IMR-90 (cell line): ENCODE results near the gene DENND1A. TPM values are rescaled to one million over a fixed set of nuclear protein-coding genes. Genes with fewer than 3 reads are reported as not detected.

Source experiments
- ATAC-seq: fragments of 200-7000 bp; cut with Tn5 transposase; 2 replicates; pipeline ENCODE4 v1.9.1; 2020; ENCODE audit warnings: low read depth, mild to moderate bottlenecking, moderate library complexity
- BruUV-seq: library from RNA; stranded (reverse); fragments of 400-500 nt; replicated peaks from 2 replicates; lab custom pipeline; 2021; lab: Mats Ljungman, UMichigan
- CTCF ChIA-PET: fragments of 300-600 bp; formaldehyde crosslinking; extraction: SDS; loops from one replicate; lab custom pipeline; 2021; ENCODE audit warnings: antibody characterized with exemption; lab: Yijun Ruan, JAX
- POLR2A ChIA-PET: fragments of 300-600 bp; sonication (Branson Sonifier 250); formaldehyde crosslinking; loops from one replicate; lab custom pipeline; 2022; ENCODE audit warnings: antibody characterized with exemption; ENCODE audit not compliant: unreplicated experiment; lab: Charles Lee
- DNase-seq: peaks from one replicate; pipeline ENCODE4 v3.0.0; 2013
- H2AFZ ChIP-seq: replicated peaks from 2 replicates; pipeline ENCODE3; 2013; ENCODE audit warnings: low read length, mild to moderate bottlenecking; ENCODE audit not compliant: poor library complexity
- H2AK5ac ChIP-seq: 2 replicates; pipeline ENCODE4 v1.6.1; 2013; ENCODE audit warnings: low read depth, low read length, inconsistent platforms
- H2AK9ac ChIP-seq: replicated peaks from 2 replicates; pipeline ENCODE3; 2013; ENCODE audit warnings: mild to moderate bottlenecking, low read depth, low read length, moderate library complexity; ENCODE audit not compliant: poor library complexity
- H2BK120ac ChIP-seq: 2 replicates; pipeline ENCODE4 v1.6.1; 2013; ENCODE audit warnings: low read depth, low read length, inconsistent platforms
- H2BK15ac ChIP-seq: 3 replicates; pipeline ENCODE4 v1.6.1; 2013; ENCODE audit warnings: low read depth, low read length, inconsistent platforms
- H2BK20ac ChIP-seq: 2 replicates; pipeline ENCODE4 v1.6.1; 2013; ENCODE audit warnings: low read depth, mild to moderate bottlenecking, inconsistent platforms, low read length, moderate library complexity
- H2BK5ac ChIP-seq: 2 replicates; pipeline ENCODE4 v1.6.1; 2013; ENCODE audit warnings: mild to moderate bottlenecking, low read depth, low read length, inconsistent platforms; ENCODE audit not compliant: poor library complexity, severe bottlenecking
- H3K14ac ChIP-seq: replicated peaks from 2 replicates; pipeline ENCODE4 v1.6.1; 2013; ENCODE audit warnings: low read depth, low read length, inconsistent platforms
- H3K18ac ChIP-seq: 2 replicates; pipeline ENCODE4 v1.6.1; 2013; ENCODE audit warnings: low read depth, low read length, control low read depth
- H3K23ac ChIP-seq: 2 replicates; pipeline ENCODE4 v1.6.1; 2013; ENCODE audit warnings: low read depth, low read length, inconsistent platforms
- H3K27ac ChIP-seq: 2 replicates; pipeline ENCODE4 v1.5.1; 2013; ENCODE audit warnings: mild to moderate bottlenecking, control low read depth, low read length; ENCODE audit not compliant: insufficient read depth
- H3K27me3 ChIP-seq: 2 replicates; pipeline ENCODE4 v1.6.1; 2013; ENCODE audit warnings: low read length; ENCODE audit not compliant: control insufficient read depth, insufficient read depth
- H3K36me3 ChIP-seq: 2 replicates; pipeline ENCODE4 v1.6.1; 2013; ENCODE audit warnings: low read length, mixed read lengths; ENCODE audit not compliant: control insufficient read depth, insufficient read depth
- H3K4ac ChIP-seq: 2 replicates; pipeline ENCODE4 v1.6.1; 2013; ENCODE audit warnings: low read depth, low read length, inconsistent platforms
- H3K4me1 ChIP-seq: 2 replicates; pipeline ENCODE4 v1.6.1; 2013; ENCODE audit warnings: low read length, mixed read lengths; ENCODE audit not compliant: control insufficient read depth, insufficient read depth
- H3K4me2 ChIP-seq: 2 replicates; pipeline ENCODE4 v1.6.1; 2013; ENCODE audit warnings: low read depth, mild to moderate bottlenecking, control low read depth, low read length, moderate library complexity
- H3K4me3 ChIP-seq: 2 replicates; pipeline ENCODE4 v1.5.1; 2013; ENCODE audit warnings: low read depth, mild to moderate bottlenecking, control low read depth, low read length, moderate library complexity; ENCODE audit not compliant: insufficient read depth
- H3K56ac ChIP-seq: 2 replicates; pipeline ENCODE4 v1.6.1; 2013; ENCODE audit warnings: low read length, inconsistent platforms; ENCODE audit not compliant: insufficient read depth; ENCODE audit errors: extremely low read depth
- H3K79me1 ChIP-seq, 2 experiments: 2 replicates each; pipeline ENCODE4 v1.6.1; 2013; ENCODE audit warnings: low read length in 2 of 2, inconsistent platforms in 1 of 2, low read depth in 1 of 2
- H3K9ac ChIP-seq: 2 replicates; pipeline ENCODE4 v1.6.1; 2013; ENCODE audit warnings: low read depth, low read length, control low read depth
- H3K9me1 ChIP-seq: 2 replicates; pipeline ENCODE4 v1.6.1; 2013; ENCODE audit warnings: low read length, inconsistent platforms; ENCODE audit not compliant: insufficient read depth
- H3K9me3 ChIP-seq: 2 replicates; pipeline ENCODE4 v1.6.1; 2013; ENCODE audit warnings: low read length; ENCODE audit not compliant: control insufficient read depth, insufficient read depth
- H4K20me1 ChIP-seq: 2 replicates; pipeline ENCODE4 v1.6.1; 2013; ENCODE audit warnings: low read length, inconsistent platforms; ENCODE audit not compliant: insufficient read depth
- H4K5ac ChIP-seq: 2 replicates; pipeline ENCODE4 v1.6.1; 2013; ENCODE audit warnings: mild to moderate bottlenecking, low read depth, low read length, control low read depth
- H4K8ac ChIP-seq, 2 experiments: 2 replicates each; pipeline ENCODE4 v1.6.1; 2013; ENCODE audit warnings: low read depth in 2 of 2, low read length in 2 of 2, control low read depth in 1 of 2, inconsistent platforms in 1 of 2
- H4K91ac ChIP-seq: 2 replicates; pipeline ENCODE4 v1.6.1; 2013; ENCODE audit warnings: low read depth, low read length, inconsistent platforms; ENCODE audit not compliant: insufficient read depth
- BHLHE40 ChIP-seq: fragments of 150-350 bp; IDR thresholded peaks from 2 replicates; pipeline ENCODE4 v1.6.1; 2016; ENCODE audit warnings: mild to moderate bottlenecking, low read depth, low read length
- CEBPB ChIP-seq: IDR thresholded peaks from 2 replicates; pipeline ENCODE4 v1.6.1; 2012; ENCODE audit warnings: low read depth, low read length, improper control_type of control experiment
- CHD1 ChIP-seq: IDR thresholded peaks from 2 replicates; pipeline ENCODE4 v1.6.1; 2012; ENCODE audit warnings: low read depth, low read length, improper control_type of control experiment
- MAZ ChIP-seq: IDR thresholded peaks from 2 replicates; pipeline ENCODE4 v1.6.1; 2012; ENCODE audit warnings: low read depth, mild to moderate bottlenecking, low read length, improper control_type of control experiment, moderate library complexity, borderline replicate concordance
- MXI1 ChIP-seq: IDR thresholded peaks from 2 replicates; pipeline ENCODE4 v1.6.1; 2012; ENCODE audit warnings: low read depth, mild to moderate bottlenecking, low read length, moderate library complexity, borderline replicate concordance
- NFE2L2 ChIP-seq: fragments of 150-350 bp; IDR thresholded peaks from 2 replicates; pipeline ENCODE4 v1.6.1; 2016; ENCODE audit warnings: low read depth, mild to moderate bottlenecking, low read length
- POLR2A ChIP-seq: IDR thresholded peaks from 2 replicates; pipeline ENCODE4 v1.6.1; 2012; ENCODE audit warnings: mild to moderate bottlenecking, low read depth, low read length
- RAD21 ChIP-seq: IDR thresholded peaks from 2 replicates; pipeline ENCODE4 v1.6.1; 2012; ENCODE audit warnings: low read length, improper control_type of control experiment
- RCOR1 ChIP-seq: IDR thresholded peaks from 2 replicates; pipeline ENCODE4 v1.6.1; 2012; ENCODE audit warnings: mild to moderate bottlenecking, low read length, improper control_type of control experiment; ENCODE audit not compliant: insufficient replicate concordance
- RFX5 ChIP-seq: IDR thresholded peaks from 2 replicates; pipeline ENCODE4 v1.8.0; 2012; ENCODE audit warnings: low read depth, mild to moderate bottlenecking, low read length, moderate library complexity
- SMC3 ChIP-seq: fragments of 150-350 bp; IDR thresholded peaks from 2 replicates; pipeline ENCODE4 v1.6.1; 2016; ENCODE audit warnings: low read depth, mild to moderate bottlenecking, antibody characterized with exemption, low read length, moderate library complexity
- WGBS, 2 experiments: methylation state at CpG; one replicate each; pipeline versions ENCODE4 v1.1.5 to v1.1.7; 2013; ENCODE audit warnings: missing lambda C conversion rate in 2 of 2; ENCODE audit not compliant: insufficient read length in 1 of 2; ENCODE audit errors: extremely low coverage in 2 of 2; 5-methylcytosine and 5-hydroxymethylcytosine counted together
- dilution Hi-C: fragments of 300-500 bp; cut with HindIII; formaldehyde crosslinking; loops from one replicate; pipeline ENCODE4 v1.14.3; 2018; ENCODE audit warnings: low sequenced_read_pairs; ENCODE audit not compliant: unreplicated experiment
- in situ Hi-C: fragments of 300-500 bp; cut with MboI; formaldehyde crosslinking; loops from 3 replicates; pipeline ENCODE4 v1.14.3; 2019; ENCODE audit warnings: low sequenced_read_pairs, inconsistent platforms, mixed read lengths
- intact Hi-C: fragments of 100-400 bp; cut with micrococcal nuclease; formaldehyde crosslinking; loops from 2 replicates; pipeline ENCODE4 v1.10.0; 2022
- polyA plus RNA-seq, 3 experiments: library from polyadenylated mRNA; depleted of rRNA; stranded (reverse); fragments of >200 nt; gene quantifications; 2 replicates each; pipeline ENCODE4 v1.2.3, GENCODE V29; 2012; ENCODE audit warnings: low replicate concordance in 1 of 3
- total RNA-seq: library from RNA; depleted of rRNA; stranded (reverse); fragments of >200 nt; gene quantifications from 2 replicates; pipeline ENCODE4 v1.2.3, GENCODE V29; 2012
- TF ChIP-seq, protein P1 (sequence below): fragments of 150-350 bp; IDR thresholded peaks from 2 replicates; pipeline ENCODE4 v1.6.1; 2016; ENCODE audit warnings: low read depth, mild to moderate bottlenecking, low read length, moderate library complexity, borderline replicate concordance
- TF ChIP-seq, protein P2 (sequence below): conservative IDR thresholded peaks from 2 replicates; pipeline ENCODE4 v1.5.1; 2012; ENCODE audit warnings: mild to moderate bottlenecking, low read depth, low read length, improper control_type of control experiment
- TF ChIP-seq, protein P3 (sequence below): fragments of 150-350 bp; IDR thresholded peaks from 2 replicates; pipeline ENCODE4 v1.6.1; 2017; ENCODE audit warnings: mild to moderate bottlenecking, antibody characterized with exemption, low read length, low read depth

Gene DENND1A
- total and polyA plus RNA-seq, 2 of the 4 experiments (the other 2 are of a cell fraction): 21.4 to 27.6 TPM

DNA sequence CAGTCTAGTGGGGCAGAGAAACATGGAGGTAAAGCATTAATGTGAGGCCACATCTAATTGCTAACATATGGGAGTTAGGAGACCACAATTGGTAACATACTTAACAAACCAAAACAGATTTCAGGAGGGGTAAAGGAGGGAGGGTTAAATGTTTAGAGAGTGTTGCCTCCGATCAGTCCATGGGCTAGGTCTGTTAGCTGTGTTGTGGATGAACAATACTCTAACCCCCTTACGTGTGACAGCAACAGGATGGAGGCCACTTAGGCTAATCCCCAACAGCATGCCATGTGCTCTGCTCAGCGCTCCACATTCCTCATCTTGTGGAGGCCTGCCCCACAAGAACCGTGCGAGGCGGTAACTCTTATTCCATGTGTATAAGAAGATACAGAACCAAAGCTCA, 406.9 kb downstream of the DENND1A start:
- POLR2A ChIA-PET: no interaction called here

More for the DNA sequence above, 406.9 kb downstream of the DENND1A start:
- H3K4ac ChIP-seq: no peak overlapping the region
- H2BK120ac ChIP-seq: no peak overlapping the region
- DNase-seq (no peak), ATAC-seq (no peak)
- no peak overlapping the region for H4K91ac ChIP-seq
- no peak overlapping the region for H2BK5ac ChIP-seq
- BruUV-seq: no TSS peak
- no peaks in the 10 kb centered on the region for H3K36me3 ChIP-seq
- H3K9ac ChIP-seq: no peak overlapping the region
- H2BK20ac ChIP-seq: no peak overlapping the region
- H2AK9ac ChIP-seq: no peak overlapping the region
- intact Hi-C loops: no loop called here
- no peak overlapping the region for H3K27ac ChIP-seq
- no peaks in the 10 kb centered on the region for H3K27me3 ChIP-seq
- WGBS, 2 experiments: no CpG with 5 or more reads among the region's 6 CpGs
- no peak overlapping the region for H3K23ac ChIP-seq
- no peak overlapping the region for H3K4me3 ChIP-seq
- no peak overlapping the region for H3K18ac ChIP-seq
- H4K8ac ChIP-seq: no peak overlapping the region
- no peak overlapping the region for H3K4me2 ChIP-seq
- no peak overlapping the region for H2AFZ ChIP-seq
- CTCF ChIA-PET: no interaction called here
- no peak overlapping the region for H3K56ac ChIP-seq
- H3K4me1 ChIP-seq: no peaks in the 10 kb centered on the region
- no peaks in the 10 kb centered on the region for H3K79me1 ChIP-seq
- dilution Hi-C loops: no loop called here
- H3K9me3 ChIP-seq: no peaks in the 10 kb centered on the region
- H2BK15ac ChIP-seq: no peak overlapping the region
- H3K9me1 ChIP-seq: peaks cover 3% of the 10 kb centered on the region; the same call in 1 of the 2 replicates
- no peaks in the 10 kb centered on the region for H4K20me1 ChIP-seq
- no peak overlapping the region for H4K5ac ChIP-seq
- no peak overlapping the region for H2AK5ac ChIP-seq
- no peak overlapping the region for H3K14ac ChIP-seq
- TF ChIP-seq RCOR1: no peak
- TF ChIP-seq BHLHE40: no peak
- TF ChIP-seq POLR2A: no peak
- TF ChIP-seq, protein P1, sequence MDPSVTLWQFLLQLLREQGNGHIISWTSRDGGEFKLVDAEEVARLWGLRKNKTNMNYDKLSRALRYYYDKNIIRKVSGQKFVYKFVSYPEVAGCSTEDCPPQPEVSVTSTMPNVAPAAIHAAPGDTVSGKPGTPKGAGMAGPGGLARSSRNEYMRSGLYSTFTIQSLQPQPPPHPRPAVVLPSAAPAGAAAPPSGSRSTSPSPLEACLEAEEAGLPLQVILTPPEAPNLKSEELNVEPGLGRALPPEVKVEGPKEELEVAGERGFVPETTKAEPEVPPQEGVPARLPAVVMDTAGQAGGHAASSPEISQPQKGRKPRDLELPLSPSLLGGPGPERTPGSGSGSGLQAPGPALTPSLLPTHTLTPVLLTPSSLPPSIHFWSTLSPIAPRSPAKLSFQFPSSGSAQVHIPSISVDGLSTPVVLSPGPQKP: no peak
- TF ChIP-seq CHD1: no peak
- no peak for TF ChIP-seq MXI1
- no peak for TF ChIP-seq RAD21
- TF ChIP-seq NFE2L2: no peak
- no peak for TF ChIP-seq SMC3
- TF ChIP-seq RFX5: no peak
- TF ChIP-seq, protein P2, sequence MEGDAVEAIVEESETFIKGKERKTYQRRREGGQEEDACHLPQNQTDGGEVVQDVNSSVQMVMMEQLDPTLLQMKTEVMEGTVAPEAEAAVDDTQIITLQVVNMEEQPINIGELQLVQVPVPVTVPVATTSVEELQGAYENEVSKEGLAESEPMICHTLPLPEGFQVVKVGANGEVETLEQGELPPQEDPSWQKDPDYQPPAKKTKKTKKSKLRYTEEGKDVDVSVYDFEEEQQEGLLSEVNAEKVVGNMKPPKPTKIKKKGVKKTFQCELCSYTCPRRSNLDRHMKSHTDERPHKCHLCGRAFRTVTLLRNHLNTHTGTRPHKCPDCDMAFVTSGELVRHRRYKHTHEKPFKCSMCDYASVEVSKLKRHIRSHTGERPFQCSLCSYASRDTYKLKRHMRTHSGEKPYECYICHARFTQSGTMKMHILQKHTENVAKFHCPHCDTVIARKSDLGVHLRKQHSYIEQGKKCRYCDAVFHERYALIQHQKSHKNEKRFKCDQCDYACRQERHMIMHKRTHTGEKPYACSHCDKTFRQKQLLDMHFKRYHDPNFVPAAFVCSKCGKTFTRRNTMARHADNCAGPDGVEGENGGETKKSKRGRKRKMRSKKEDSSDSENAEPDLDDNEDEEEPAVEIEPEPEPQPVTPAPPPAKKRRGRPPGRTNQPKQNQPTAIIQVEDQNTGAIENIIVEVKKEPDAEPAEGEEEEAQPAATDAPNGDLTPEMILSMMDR: no peak
- TF ChIP-seq CEBPB: no peak
- TF ChIP-seq MAZ: no peak
- TF ChIP-seq, protein P3, sequence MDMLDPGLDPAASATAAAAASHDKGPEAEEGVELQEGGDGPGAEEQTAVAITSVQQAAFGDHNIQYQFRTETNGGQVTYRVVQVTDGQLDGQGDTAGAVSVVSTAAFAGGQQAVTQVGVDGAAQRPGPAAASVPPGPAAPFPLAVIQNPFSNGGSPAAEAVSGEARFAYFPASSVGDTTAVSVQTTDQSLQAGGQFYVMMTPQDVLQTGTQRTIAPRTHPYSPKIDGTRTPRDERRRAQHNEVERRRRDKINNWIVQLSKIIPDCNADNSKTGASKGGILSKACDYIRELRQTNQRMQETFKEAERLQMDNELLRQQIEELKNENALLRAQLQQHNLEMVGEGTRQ: no peak
- in situ Hi-C loops: no loop called here
